B cell (primary cell): ENCODE results near the gene RAPGEF1. TPM values are rescaled to one million over a fixed set of nuclear protein-coding genes. Genes with fewer than 3 reads are reported as not detected.

Experiments used
- ATAC-seq: fragments of 200-7000 bp; cut with Tn5 transposase; one replicate; pipeline ENCODE4 v1.10.0; 2021; ENCODE audit warnings: low read depth, mild to moderate bottlenecking, moderate number of reproducible peaks, moderate library complexity
- CTCF ChIA-PET: fragments of 350-600 bp; sonication (Branson Sonifier 250); formaldehyde crosslinking; loops from one replicate; lab custom pipeline; 2021; ENCODE audit warnings: antibody characterized with exemption, inconsistent platforms; lab: Charles Lee
- POLR2A ChIA-PET: fragments of 350-600 bp; sonication (Branson Sonifier 250); formaldehyde crosslinking; loops from one replicate; lab custom pipeline; 2021; ENCODE audit warnings: antibody characterized with exemption; lab: Charles Lee
- DNase-seq: peaks from one replicate; pipeline ENCODE4 v3.0.0; 2013
- H2AFZ ChIP-seq: 2 replicates; pipeline ENCODE4 v1.6.1; 2012; ENCODE audit warnings: mild to moderate bottlenecking, low read depth, low read length; ENCODE audit not compliant: insufficient read depth, poor library complexity, severe bottlenecking
- H3K27ac ChIP-seq, 2 donors: 1 replicate in 1 of 2; 2 replicates in 1 of 2; pipeline ENCODE4 v1.5.1; 2012 to 2013; ENCODE audit warnings: low read length in 2 of 2, mild to moderate bottlenecking in 2 of 2, moderate library complexity in 1 of 2
- H3K27me3 ChIP-seq, 4 experiments: fragments of 200-600 bp in 1 of 4; sonication (generic) in 1 of 4; replicated peaks in 1 of 4; 1 replicate in 2 of 4; 2 replicates in 2 of 4; pipeline versions ENCODE4 v1.6.1 to v1.7.0; 2013 to 2016; ENCODE audit warnings: low read length in 3 of 4, mild to moderate bottlenecking in 2 of 4, mixed read lengths in 1 of 4, moderate library complexity in 1 of 4; ENCODE audit not compliant: insufficient read depth in 4 of 4, control insufficient read depth in 3 of 4; ENCODE audit errors: control extremely low read depth in 1 of 4
- H3K36me3 ChIP-seq, 2 experiments: replicated peaks in 1 of 2; 1 replicate in 1 of 2; 2 replicates in 1 of 2; pipeline versions ENCODE4 v1.6.1 to v1.7.1; 2013; ENCODE audit warnings: low read length in 1 of 2; ENCODE audit not compliant: insufficient read depth in 2 of 2, control insufficient read depth in 1 of 2; ENCODE audit errors: control extremely low read depth in 1 of 2, extremely low read depth in 1 of 2
- H3K4me1 ChIP-seq, 2 donors: fragments of 200-600 bp in 1 of 2; sonication (generic) in 1 of 2; 1 replicate in 1 of 2; 2 replicates in 1 of 2; pipeline versions ENCODE4 v1.5.1 to v1.6.1; 2013 to 2017; ENCODE audit warnings: low read length in 2 of 2; ENCODE audit not compliant: control insufficient read depth in 2 of 2, insufficient read depth in 2 of 2
- H3K4me2 ChIP-seq: replicated peaks from 2 replicates; pipeline ENCODE3; 2012; ENCODE audit warnings: mild to moderate bottlenecking, low read depth, low read length; ENCODE audit not compliant: poor library complexity, severe bottlenecking
- H3K4me3 ChIP-seq, 5 experiments: fragments of 200-600 bp in 1 of 5; sonication (generic) in 1 of 5; 1 replicate in 3 of 5; 2 replicates in 2 of 5; pipeline versions ENCODE4 v1.5.1 to v1.7.0; 2011 to 2016; ENCODE audit warnings: low read length in 4 of 5, mild to moderate bottlenecking in 4 of 5, low read depth in 2 of 5, control low read depth in 1 of 5, moderate library complexity in 1 of 5; ENCODE audit not compliant: insufficient read depth in 1 of 5; ENCODE audit errors: control extremely low read depth in 1 of 5, extremely low read depth in 1 of 5
- H3K79me2 ChIP-seq: fragments of 200-600 bp; sonication (generic); one replicate; pipeline ENCODE4 v1.6.0; 2016; ENCODE audit warnings: low read length; ENCODE audit not compliant: control insufficient read depth, insufficient read depth
- H3K9ac ChIP-seq: fragments of 200-600 bp; sonication (generic); 2 replicates; pipeline ENCODE4 v1.6.1; 2017; ENCODE audit warnings: mild to moderate bottlenecking, low read length, moderate library complexity
- H3K9me3 ChIP-seq, 3 donors: one replicate each; pipeline versions ENCODE4 v1.6.1 to v1.7.1; 2013; ENCODE audit warnings: low read length in 2 of 3; ENCODE audit not compliant: control insufficient read depth in 2 of 3, insufficient read depth in 1 of 3; ENCODE audit errors: control extremely low read depth in 1 of 3
- H4K20me1 ChIP-seq: 2 replicates; pipeline ENCODE4 v1.6.0; 2012; ENCODE audit warnings: mild to moderate bottlenecking, low read length; ENCODE audit not compliant: insufficient read depth, control insufficient read depth, poor library complexity, severe bottlenecking
- H3K27ac Mint-ChIP-seq: one replicate; pipeline ENCODE4 v1.8.0; 2021; ENCODE audit warnings: mixed read lengths
- H3K27me3 Mint-ChIP-seq: one replicate; pipeline ENCODE4 v1.8.0; 2021; ENCODE audit warnings: mixed read lengths
- H3K4me1 Mint-ChIP-seq: one replicate; pipeline ENCODE4 v1.8.0; 2021; ENCODE audit warnings: mixed read lengths
- H3K4me3 Mint-ChIP-seq: one replicate; pipeline ENCODE4 v1.8.0; 2021; ENCODE audit warnings: mixed read lengths
- H3K9me3 Mint-ChIP-seq: one replicate; pipeline ENCODE4 v1.8.0; 2022; ENCODE audit warnings: mixed read lengths; ENCODE audit not compliant: insufficient read depth
- EZH2 ChIP-seq: IDR thresholded peaks from 2 replicates; pipeline ENCODE4 v1.6.1; 2012; ENCODE audit warnings: borderline replicate concordance, low read depth, mild to moderate bottlenecking, moderate library complexity, low read length; ENCODE audit not compliant: insufficient read depth, poor library complexity, severe bottlenecking
- WGBS: methylation state at CpG from one replicate; pipeline ENCODE4 v1.1.5; 2013; ENCODE audit warnings: missing lambda C conversion rate; ENCODE audit not compliant: insufficient coverage; 5-methylcytosine and 5-hydroxymethylcytosine counted together
- intact Hi-C: fragments of 100-400 bp; cut with micrococcal nuclease; formaldehyde crosslinking; loops from one replicate; pipeline ENCODE4 v1.10.0; 2022
- polyA plus RNA-seq: library from polyadenylated mRNA; depleted of rRNA; stranded (reverse); fragments of >200 nt; gene quantifications from 2 replicates; pipeline ENCODE4 v1.2.3, GENCODE V29; 2012
- total RNA-seq, 2 donors: library from RNA; stranded (reverse); fragments of 120-200 nt in 1 of 2; gene quantifications; 1 replicate in 1 of 2; 2 replicates in 1 of 2; pipeline versions ENCODE4 v1.2.3 to v1.2.4, GENCODE V29; 2013 to 2022
- TF ChIP-seq, protein P1 (sequence below): fragments of 200-600 bp; IDR thresholded peaks from one replicate; pipeline ENCODE4 v1.8.0; 2022; ENCODE audit warnings: antibody characterized with exemption, mild to moderate bottlenecking

RAPGEF1 gene
- total and polyA plus RNA-seq, 2 donors (not counting 1 experiment from before 2014, with no cell fraction given) = 134 to 447 TPM

DNA sequence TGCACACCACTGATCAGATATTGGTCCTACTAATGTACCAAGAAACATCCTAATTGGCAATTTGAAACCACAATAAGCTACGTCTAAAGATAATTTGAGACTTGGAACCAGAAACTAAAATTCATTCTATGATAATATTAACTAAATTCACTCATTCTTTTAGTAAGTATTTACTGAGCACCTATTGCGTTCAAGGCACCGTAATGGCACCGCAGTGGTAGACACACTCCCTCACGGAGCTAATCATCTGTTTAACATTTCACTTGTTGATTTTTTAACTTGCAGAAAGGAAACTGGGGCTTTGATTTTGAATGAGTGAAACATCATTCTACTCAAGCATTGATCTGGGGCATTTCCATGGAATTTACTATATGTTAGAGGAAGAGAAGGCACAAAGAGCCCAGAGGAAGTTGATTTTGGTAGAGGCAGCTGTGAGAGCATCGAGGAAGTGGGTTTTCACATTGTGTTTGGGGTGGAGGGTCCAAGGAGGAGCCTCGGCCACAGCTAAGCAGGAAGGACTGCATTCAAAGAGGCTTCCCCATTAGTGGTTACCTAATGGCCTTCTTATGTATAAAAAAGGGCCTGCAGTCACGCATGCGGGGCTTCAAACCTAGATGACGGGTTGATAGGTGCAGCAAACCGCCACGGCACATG lies 7.1 kb downstream of the RAPGEF1 start:
- peaks cover 71% of the 10 kb centered on the region for H3K79me2 ChIP-seq
- peaks cover 89 to 98% of the 10 kb centered on the region in 2 donors for H3K4me1 ChIP-seq
- 3% methylated on average over 4 of the region's 12 CpGs for WGBS
- Mint-ChIP-seq H3K4me3 (peak overlapping the region; percentile 78), H3K4me1 (peaks cover 93% of the 10 kb centered on the region), H3K9me3 (no peaks in the 10 kb centered on the region), H3K27me3 (no peaks in the 10 kb centered on the region), H3K27ac (peak overlapping the region; percentile 88)
- H3K4me3 ChIP-seq = peak overlapping the region in 3 of 5 experiments; percentile 6 to 50 (median 18)
- TF ChIP-seq EZH2 = no peak
- TF ChIP-seq, protein P1, sequence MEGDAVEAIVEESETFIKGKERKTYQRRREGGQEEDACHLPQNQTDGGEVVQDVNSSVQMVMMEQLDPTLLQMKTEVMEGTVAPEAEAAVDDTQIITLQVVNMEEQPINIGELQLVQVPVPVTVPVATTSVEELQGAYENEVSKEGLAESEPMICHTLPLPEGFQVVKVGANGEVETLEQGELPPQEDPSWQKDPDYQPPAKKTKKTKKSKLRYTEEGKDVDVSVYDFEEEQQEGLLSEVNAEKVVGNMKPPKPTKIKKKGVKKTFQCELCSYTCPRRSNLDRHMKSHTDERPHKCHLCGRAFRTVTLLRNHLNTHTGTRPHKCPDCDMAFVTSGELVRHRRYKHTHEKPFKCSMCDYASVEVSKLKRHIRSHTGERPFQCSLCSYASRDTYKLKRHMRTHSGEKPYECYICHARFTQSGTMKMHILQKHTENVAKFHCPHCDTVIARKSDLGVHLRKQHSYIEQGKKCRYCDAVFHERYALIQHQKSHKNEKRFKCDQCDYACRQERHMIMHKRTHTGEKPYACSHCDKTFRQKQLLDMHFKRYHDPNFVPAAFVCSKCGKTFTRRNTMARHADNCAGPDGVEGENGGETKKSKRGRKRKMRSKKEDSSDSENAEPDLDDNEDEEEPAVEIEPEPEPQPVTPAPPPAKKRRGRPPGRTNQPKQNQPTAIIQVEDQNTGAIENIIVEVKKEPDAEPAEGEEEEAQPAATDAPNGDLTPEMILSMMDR = no peak
- peak overlapping the region; percentile 74 for H3K4me2 ChIP-seq
- peak overlapping the region; percentile 41 for H3K9ac ChIP-seq
- no peaks in the 10 kb centered on the region for H3K27me3 ChIP-seq
- H4K20me1 ChIP-seq = peaks cover 13% of the 10 kb centered on the region
- H2AFZ ChIP-seq = no peak overlapping the region
- intact Hi-C loops = loop anchor here (2.0 to 5.0 kb wide), 2 partner anchors 460 to 1690 kb away; partner anchors contain the start of gene FNBP1
- ATAC-seq (peak; percentile 22), DNase-seq (peak; percentile 87)
- H3K36me3 ChIP-seq = peaks cover 3 to 4% of the 10 kb centered on the region in 2 experiments
- ChIA-PET CTCF (interaction anchor here (0.9 to 10.4 kb wide), 14 partner anchors 7 to 154 kb away, joined by 3 to 146 read pairs (median 5); partner anchors contain the start of gene RAPGEF1), POLR2A (interaction anchor here (0.7 to 8.1 kb wide), 6 partner anchors 11 to 105 kb away, joined by 3 to 76 read pairs (median 8); no protein-coding TSS in a partner anchor)
- no peaks in the 10 kb centered on the region for H3K9me3 ChIP-seq
- H3K27ac ChIP-seq = peak overlapping the region; percentile 99 to 100
